ENCODE measurements around the gene RAB8B.

The RAB8B gene

GRCh38 chr15:63258658-63259057 lies 69.3 kb downstream of the RAB8B start:
- no peak for TF ChIP-seq CTCF (IDR thresholded peaks at IDR 0.05; ENCODE audit: control insufficient read depth, extremely low read depth, insufficient read depth)
- no peak overlapping the region for H3K4me3 ChIP-seq (ENCODE audit: low read depth, low read length)
- no peak for DNase-seq (ENCODE audit: low read depth)

- no peak overlapping the region for H3K4me3 ChIP-seq (ENCODE audit: low read depth, low read length)
- DNase-seq (ENCODE audit: low read depth), result no peak
- no peak for TF ChIP-seq CTCF (IDR thresholded peaks at IDR 0.05; ENCODE audit: control insufficient read depth, extremely low read depth, insufficient read depth)
These were observed 71.4 kb downstream of the RAB8B start for GRCh38 chr15:63260791-63261190.

GRCh38 chr15:63261311-63261710 lies 71.9 kb downstream of the RAB8B start:
- DNase-seq (ENCODE audit: low read depth), result no peak
- no peak overlapping the region for H3K4me3 ChIP-seq (ENCODE audit: low read depth, low read length)
- no peak for TF ChIP-seq CTCF (IDR thresholded peaks at IDR 0.05; ENCODE audit: control insufficient read depth, extremely low read depth, insufficient read depth)

- H3K4me3 ChIP-seq (ENCODE audit: low read depth, low read length), result no peak overlapping the region
- TF ChIP-seq CTCF (IDR thresholded peaks at IDR 0.05; ENCODE audit: control insufficient read depth, extremely low read depth, insufficient read depth), result no peak
- DNase-seq (ENCODE audit: low read depth), result no peak
These were observed 74.1 kb downstream of the RAB8B start for GRCh38 chr15:63263519-63263918.

GRCh38 chr15:63264688-63265293 lies 75.4 kb downstream of the RAB8B start:
- no peak for DNase-seq (ENCODE audit: low read depth)
- no peak for TF ChIP-seq CTCF (IDR thresholded peaks at IDR 0.05; ENCODE audit: control insufficient read depth, extremely low read depth, insufficient read depth)

GRCh38 chr15:63274427-63274826 lies 85.0 kb downstream of the RAB8B start:
- DNase-seq (ENCODE audit: low read depth), result no peak
- no peak overlapping the region for H3K4me3 ChIP-seq (ENCODE audit: low read depth, low read length)
- no peak for TF ChIP-seq CTCF (IDR thresholded peaks at IDR 0.05; ENCODE audit: control insufficient read depth, extremely low read depth, insufficient read depth)

More at GRCh38 chr15:63264688-63265293, 75.4 kb downstream of the RAB8B start:
- H3K4me3 ChIP-seq (ENCODE audit: low read depth, low read length), result no peak overlapping the region
